WTC11 (cell line): ENCODE data around the gene KCNK3.

Experiments
- CREM ChIP-seq: sonication (generic); formaldehyde crosslinking; IDR thresholded peaks from 2 replicates; pipeline ENCODE4 v1.8.1; 2022; ENCODE audit warnings: mild to moderate bottlenecking, missing genetic modification reagents, moderate library complexity
- CTCF ChIP-seq: fragments of 200-600 bp; IDR thresholded peaks from 2 replicates; pipeline ENCODE4 v1.8.0; 2022; ENCODE audit warnings: antibody characterized with exemption
- ETV6 ChIP-seq: sonication (generic); formaldehyde crosslinking; IDR thresholded peaks from 2 replicates; pipeline ENCODE4 v1.8.1; 2022; ENCODE audit warnings: mild to moderate bottlenecking, missing genetic modification reagents
- NR2C2 ChIP-seq: sonication (generic); formaldehyde crosslinking; IDR thresholded peaks from 2 replicates; pipeline ENCODE4 v1.8.0; 2022; ENCODE audit warnings: mild to moderate bottlenecking, missing genetic modification reagents
- TEAD1 ChIP-seq: sonication (generic); formaldehyde crosslinking; IDR thresholded peaks from 2 replicates; pipeline ENCODE4 v1.8.0; 2022; ENCODE audit warnings: mild to moderate bottlenecking, missing genetic modification reagents
- TEAD4 ChIP-seq: sonication (generic); formaldehyde crosslinking; IDR thresholded peaks from 2 replicates; pipeline ENCODE4 v1.8.0; 2022; ENCODE audit warnings: mild to moderate bottlenecking, missing genetic modification reagents
- USF1 ChIP-seq: sonication (generic); formaldehyde crosslinking; IDR thresholded peaks from 2 replicates; pipeline ENCODE4 v1.8.0; 2022; ENCODE audit warnings: mild to moderate bottlenecking, missing genetic modification reagents
- ZBTB43 ChIP-seq: sonication (generic); formaldehyde crosslinking; IDR thresholded peaks from 2 replicates; pipeline ENCODE4 v1.8.1; 2023; ENCODE audit warnings: mild to moderate bottlenecking, missing genetic modification reagents

- TF ChIP-seq ZBTB43, result no peak
- TF ChIP-seq TEAD1 (CRISPR knock-in tag), result no peak
- TF ChIP-seq CTCF, result no peak
- TF ChIP-seq USF1 (CRISPR knock-in tag), result no peak
- no peak for TF ChIP-seq TEAD4
- TF ChIP-seq ETV6 (CRISPR knock-in tag), result no peak
- TF ChIP-seq NR2C2 (CRISPR knock-in tag), result no peak
- no peak for TF ChIP-seq CREM (CRISPR knock-in tag)
Observed at GRCh38 chr2:26710743-26711456, 18.4 kb downstream of the KCNK3 start.
